ENCODE results near the gene SENP6. TPM values are rescaled to one million over a fixed set of nuclear protein-coding genes. Genes with fewer than 3 reads are reported as not detected.

The SENP6 gene
- total and polyA plus RNA-seq, 2 experiments from 2014 or later: 43.1 to 50.8 TPM

- Histone ChIP-seq H3K4me3 (no peak overlapping the region), H3K4me1 (ENCODE audit: insufficient read depth) (peaks cover 10% of the 10 kb centered on the region; the same call in 1 of the 2 replicates), H3K27ac (no peak overlapping the region), H3K9me3 (ENCODE audit: low read depth) (no peaks in the 10 kb centered on the region), H3K36me3 (ENCODE audit: low read depth) (no peaks in the 10 kb centered on the region), H2AFZ (no peak overlapping the region), H3K9me2 (ENCODE audit: insufficient read depth) (no peaks in the 10 kb centered on the region), H3F3A (ENCODE audit: insufficient read depth) (no peaks in the 10 kb centered on the region), H3K4me2 (ENCODE audit: unreplicated experiment) (no peak overlapping the region), H3K27me3 (replicated peaks; ENCODE audit: insufficient read depth) (no peaks in the 10 kb centered on the region), H3K9ac (no peak overlapping the region), H3K79me2 (ENCODE audit: insufficient read depth) (peaks cover 81% of the 10 kb centered on the region), H4K20me1 (ENCODE audit: insufficient read depth) (0 out of 2 replicates have a peak, but pooled peaks cover 6% of the 10 kb centered on the region)
- 89 to 100% methylated on average over 1 of the region's 1 CpG for WGBS, 2 experiments (ENCODE audit: low coverage in 1 of 2, low lambda C conversion rate in 2 of 2, missing lambda C conversion rate in 2 of 2)
- DNase-seq: no peak
- in situ Hi-C loops (cut with MboI): no loop called here
- TF ChIP-seq EZH2phosphoT487 (IDR thresholded peaks at IDR 0.05; ENCODE audit: insufficient read depth, low read depth) (no peak), EZH2 (IDR thresholded peaks at IDR 0.05; ENCODE audit: insufficient read depth, poor library complexity, severe bottlenecking) (no peak)
Observed at GRCh38 chr6:75760320-75760719, 158.6 kb downstream of the SENP6 start.

DNA sequence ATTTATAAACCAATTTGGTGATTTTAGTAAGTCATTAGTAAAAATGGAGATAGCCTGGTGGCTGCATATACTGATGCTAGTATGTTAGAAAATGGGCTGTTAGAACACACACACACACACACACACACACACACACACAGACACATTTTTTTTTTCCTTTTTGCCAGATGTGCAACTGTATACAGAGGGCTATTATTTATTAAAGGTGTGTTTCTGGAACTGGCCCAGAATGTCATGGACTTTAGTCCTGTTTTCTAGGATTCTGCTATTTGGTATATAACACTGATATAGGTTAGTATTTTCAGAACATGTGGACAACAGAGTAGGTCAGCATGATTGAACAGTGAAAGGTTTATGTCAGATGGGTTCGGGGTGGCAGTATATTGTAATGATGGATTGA is 159.8 kb downstream of the SENP6 start:
- Histone ChIP-seq H3K36me3 (ENCODE audit: low read depth) (no peaks in the 10 kb centered on the region), H3K27ac (no peak overlapping the region), H3K27me3 (replicated peaks; ENCODE audit: insufficient read depth) (no peaks in the 10 kb centered on the region), H3K9me2 (ENCODE audit: insufficient read depth) (no peaks in the 10 kb centered on the region), H3F3A (ENCODE audit: insufficient read depth) (no peaks in the 10 kb centered on the region), H3K4me3 (no peak overlapping the region), H3K9me3 (ENCODE audit: low read depth) (no peaks in the 10 kb centered on the region), H3K9ac (no peak overlapping the region), H4K20me1 (ENCODE audit: insufficient read depth) (0 out of 2 replicates have a peak, but pooled peaks cover 6% of the 10 kb centered on the region), H3K4me1 (ENCODE audit: insufficient read depth) (peaks cover 10% of the 10 kb centered on the region; the same call in 1 of the 2 replicates), H2AFZ (no peak overlapping the region), H3K79me2 (ENCODE audit: insufficient read depth) (peaks cover 79% of the 10 kb centered on the region), H3K4me2 (ENCODE audit: unreplicated experiment) (no peak overlapping the region)
- no peak for DNase-seq
- 84 to 85% methylated on average over 1 of the region's 1 CpG for WGBS, 2 experiments (ENCODE audit: low coverage in 1 of 2, low lambda C conversion rate in 2 of 2, missing lambda C conversion rate in 2 of 2)
- in situ Hi-C loops (cut with MboI): no loop called here
- TF ChIP-seq EZH2phosphoT487 (IDR thresholded peaks at IDR 0.05; ENCODE audit: insufficient read depth, low read depth) (no peak), EZH2 (IDR thresholded peaks at IDR 0.05; ENCODE audit: insufficient read depth, poor library complexity, severe bottlenecking) (no peak)

DNA sequence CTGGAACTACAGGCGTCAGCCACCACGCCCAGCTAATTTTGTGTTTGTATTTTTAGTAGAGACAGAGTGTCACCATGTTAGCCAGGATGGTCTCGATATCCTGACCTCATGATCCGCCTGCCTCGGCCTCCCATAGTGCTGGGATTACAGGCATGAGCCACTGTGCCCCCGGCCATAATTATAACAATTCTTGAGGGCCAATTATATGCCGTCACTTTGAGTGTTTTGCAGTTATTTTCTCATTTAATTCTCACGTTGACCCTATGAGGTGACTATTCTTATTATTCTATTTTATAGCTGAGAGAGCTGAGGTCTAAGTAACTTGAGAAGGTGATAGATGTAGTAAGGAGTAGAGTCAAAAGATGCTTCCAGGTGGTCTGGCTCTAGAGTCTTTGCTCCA is 160.4 kb downstream of the SENP6 start:
- Histone ChIP-seq H2AFZ (no peak overlapping the region), H3F3A (ENCODE audit: insufficient read depth) (no peaks in the 10 kb centered on the region), H3K27ac (no peak overlapping the region), H3K9me2 (ENCODE audit: insufficient read depth) (no peaks in the 10 kb centered on the region), H4K20me1 (ENCODE audit: insufficient read depth) (0 out of 2 replicates have a peak, but pooled peaks cover 6% of the 10 kb centered on the region), H3K9ac (no peak overlapping the region), H3K36me3 (ENCODE audit: low read depth) (no peaks in the 10 kb centered on the region), H3K27me3 (replicated peaks; ENCODE audit: insufficient read depth) (no peaks in the 10 kb centered on the region), H3K9me3 (ENCODE audit: low read depth) (no peaks in the 10 kb centered on the region), H3K79me2 (ENCODE audit: insufficient read depth) (peaks cover 78% of the 10 kb centered on the region), H3K4me1 (ENCODE audit: insufficient read depth) (peaks cover 10% of the 10 kb centered on the region; the same call in 1 of the 2 replicates), H3K4me2 (ENCODE audit: unreplicated experiment) (no peak overlapping the region), H3K4me3 (no peak overlapping the region)
- TF ChIP-seq EZH2 (IDR thresholded peaks at IDR 0.05; ENCODE audit: insufficient read depth, poor library complexity, severe bottlenecking) (no peak), EZH2phosphoT487 (IDR thresholded peaks at IDR 0.05; ENCODE audit: insufficient read depth, low read depth) (no peak)
- in situ Hi-C loops (cut with MboI): no loop called here
- DNase-seq: no peak
- WGBS, 2 experiments (ENCODE audit: low coverage in 1 of 2, low lambda C conversion rate in 2 of 2, missing lambda C conversion rate in 2 of 2): 88 to 91% methylated on average over 8 of the region's 8 CpGs

DNA sequence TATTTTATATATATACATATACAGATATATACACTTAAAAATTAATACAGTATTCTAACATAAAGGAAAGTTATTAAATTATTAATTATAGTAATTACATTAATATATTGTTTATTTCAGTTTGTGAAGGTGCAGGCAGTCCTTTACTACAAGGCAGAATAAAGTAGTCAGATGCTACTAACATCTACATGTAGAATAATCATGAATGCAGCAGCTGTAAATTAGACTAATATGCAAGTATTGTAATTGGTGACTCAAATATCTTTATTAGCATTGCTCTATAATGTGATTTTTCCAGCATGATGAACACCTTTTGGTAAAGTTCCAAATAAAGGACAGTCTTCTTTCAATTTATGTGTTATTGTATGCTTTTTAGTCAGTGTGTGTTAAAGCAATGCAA is 164.7 kb downstream of the SENP6 start:
- Histone ChIP-seq H3K9me3 (ENCODE audit: low read depth) (no peaks in the 10 kb centered on the region), H3K4me1 (ENCODE audit: insufficient read depth) (no peaks in the 10 kb centered on the region), H3K9me2 (ENCODE audit: insufficient read depth) (no peaks in the 10 kb centered on the region), H3K27ac (no peak overlapping the region), H3F3A (ENCODE audit: insufficient read depth) (no peaks in the 10 kb centered on the region), H4K20me1 (ENCODE audit: insufficient read depth) (0 out of 2 replicates have a peak, but pooled peaks cover 6% of the 10 kb centered on the region), H2AFZ (no peak overlapping the region), H3K27me3 (replicated peaks; ENCODE audit: insufficient read depth) (no peaks in the 10 kb centered on the region), H3K4me3 (no peak overlapping the region), H3K36me3 (ENCODE audit: low read depth) (no peaks in the 10 kb centered on the region), H3K9ac (no peak overlapping the region), H3K4me2 (ENCODE audit: unreplicated experiment) (no peak overlapping the region), H3K79me2 (ENCODE audit: insufficient read depth) (peaks cover 57% of the 10 kb centered on the region)
- TF ChIP-seq EZH2 (IDR thresholded peaks at IDR 0.05; ENCODE audit: insufficient read depth, poor library complexity, severe bottlenecking) (no peak), EZH2phosphoT487 (IDR thresholded peaks at IDR 0.05; ENCODE audit: insufficient read depth, low read depth) (no peak)
- DNase-seq: no peak
- in situ Hi-C loops (cut with MboI): no loop called here

Small RNA genes lying within 50 kb of the gene (small RNA-seq; reads per million reads assigned to genes)
- gene RNU6-1016P (ENCODE audit: low read depth, low replicate concordance): not detected
- gene RNU6-1338P (ENCODE audit: low read depth, low replicate concordance): not detected
- gene RNU6-155P (ENCODE audit: low read depth, low replicate concordance): not detected

Other genes starting within 250 kb of the SENP6 start
- gene FILIP1, start 108.1 kb upstream of the SENP6 start, total RNA-seq (2014; rRNA removed; shearing (Covaris generic)): under 0.01 and 0.13 TPM in 2 replicates
- 0.11 TPM in 1 of 2 replicates, not detected in the other for gene FILIP1, start 108.1 kb upstream of the SENP6 start, polyA plus RNA-seq (2016; fragmentation: Nextera tagmentation; extraction: Ambion mirVana)
- gene MYO6, start 147.4 kb downstream of the SENP6 start, total RNA-seq (2014; rRNA removed; shearing (Covaris generic)): 10.0 and 10.9 TPM in 2 replicates
- gene MYO6, start 147.4 kb downstream of the SENP6 start, polyA plus RNA-seq (2016; fragmentation: Nextera tagmentation; extraction: Ambion mirVana): 24.2 and 25.8 TPM in 2 replicates